Activated gamma-delta T cell (primary cell): ENCODE data around the gene ARFIP1.
"Not testable (repeated sequence)": the region's sequence is repeated elsewhere in the genome, so short reads cannot be mapped to it uniquely, and the experiment has no call there.

Experiments
- DNase-seq: peaks from one replicate; lab custom pipeline; 2025; lab: John Stamatoyannopoulos, UW

The ARFIP1 gene

DNA sequence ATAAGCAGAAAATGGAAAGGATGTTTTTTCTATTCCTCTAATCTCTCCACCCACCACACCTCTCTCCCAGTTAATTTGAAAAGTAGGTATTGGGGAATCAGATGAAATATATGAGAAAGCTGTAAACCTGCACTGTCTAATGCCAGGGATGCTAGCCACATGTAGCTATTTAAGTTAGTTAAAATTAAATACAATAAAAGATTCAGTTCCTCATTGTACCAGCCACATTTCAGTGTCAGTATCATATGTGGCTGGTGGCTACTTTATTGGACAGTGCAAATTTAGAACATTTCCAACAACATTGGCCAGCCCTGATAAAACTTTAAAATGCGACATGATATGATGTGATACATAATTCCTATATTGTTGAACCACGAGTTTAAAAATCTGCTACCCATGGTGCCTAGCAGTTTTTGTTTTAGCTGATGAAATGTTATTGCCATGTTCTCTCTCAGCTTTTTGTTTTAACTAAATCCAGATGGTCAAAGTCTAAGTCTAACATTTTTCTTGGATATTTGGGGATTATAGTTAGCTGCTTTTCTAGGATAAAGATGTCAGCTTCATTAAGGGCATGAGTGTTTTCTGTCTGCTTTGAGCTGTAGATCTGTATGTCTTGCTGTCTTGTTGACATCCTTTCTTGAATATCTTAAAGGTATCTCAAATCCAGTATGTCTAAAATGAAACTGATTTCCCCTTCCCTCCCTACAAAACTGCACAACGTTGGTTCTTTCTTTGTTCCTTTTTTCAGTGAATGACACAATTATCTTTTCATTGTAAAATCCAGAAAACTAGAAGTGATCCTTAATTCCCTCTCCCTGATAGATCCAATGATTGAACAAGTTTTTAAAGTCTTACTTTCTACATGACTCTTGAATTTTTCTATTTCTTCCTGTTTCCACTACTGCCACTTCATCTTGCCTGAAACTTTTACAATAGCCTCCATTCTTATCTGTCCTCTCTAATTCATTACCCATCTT is 6.2 kb downstream of the ARFIP1 start:
- no peak for DNase-seq

GRCh38 chr4:152786627-152787026 is 6.9 kb downstream of the ARFIP1 start:
- DNase-seq, result no peak

DNA sequence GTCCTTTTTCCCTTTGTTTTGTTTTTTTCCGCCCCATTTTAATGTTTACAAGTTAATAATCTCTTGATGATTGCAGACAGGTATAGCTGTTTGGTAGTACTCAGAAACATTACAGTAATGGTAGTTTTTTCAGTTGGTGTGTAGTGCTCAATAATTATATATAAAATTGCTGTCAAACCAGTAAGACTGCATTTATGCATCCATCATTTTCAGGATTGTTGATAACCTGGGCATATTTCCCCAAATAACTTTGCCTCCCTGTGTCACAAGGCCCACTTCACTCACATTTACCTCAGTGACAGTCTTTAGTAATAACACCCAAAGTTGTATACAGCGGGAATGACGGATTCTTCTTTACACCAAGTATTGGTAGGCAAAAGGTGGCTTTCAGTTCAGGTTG is 16.1 kb downstream of the ARFIP1 start:
- no peak for DNase-seq

DNA sequence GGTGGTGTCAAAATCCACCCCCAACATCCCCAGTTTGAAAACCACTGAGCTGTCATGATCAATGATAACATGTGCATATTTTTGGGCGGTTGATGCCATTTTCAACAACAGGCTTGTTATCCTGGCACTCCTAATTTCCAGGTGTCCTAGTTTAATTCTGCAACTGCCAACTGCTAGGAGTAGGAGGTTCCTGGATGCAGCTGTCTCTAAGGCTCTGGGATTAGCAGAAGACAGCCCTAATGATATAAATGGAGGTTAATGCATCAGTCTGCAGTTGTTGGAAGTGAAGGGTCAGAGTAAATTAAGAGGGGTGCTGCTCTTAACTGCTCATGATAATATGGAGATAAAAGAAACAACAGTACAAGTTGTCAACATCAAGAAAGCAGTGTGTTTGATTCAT is 23.8 kb downstream of the ARFIP1 start:
- no peak for DNase-seq

DNA sequence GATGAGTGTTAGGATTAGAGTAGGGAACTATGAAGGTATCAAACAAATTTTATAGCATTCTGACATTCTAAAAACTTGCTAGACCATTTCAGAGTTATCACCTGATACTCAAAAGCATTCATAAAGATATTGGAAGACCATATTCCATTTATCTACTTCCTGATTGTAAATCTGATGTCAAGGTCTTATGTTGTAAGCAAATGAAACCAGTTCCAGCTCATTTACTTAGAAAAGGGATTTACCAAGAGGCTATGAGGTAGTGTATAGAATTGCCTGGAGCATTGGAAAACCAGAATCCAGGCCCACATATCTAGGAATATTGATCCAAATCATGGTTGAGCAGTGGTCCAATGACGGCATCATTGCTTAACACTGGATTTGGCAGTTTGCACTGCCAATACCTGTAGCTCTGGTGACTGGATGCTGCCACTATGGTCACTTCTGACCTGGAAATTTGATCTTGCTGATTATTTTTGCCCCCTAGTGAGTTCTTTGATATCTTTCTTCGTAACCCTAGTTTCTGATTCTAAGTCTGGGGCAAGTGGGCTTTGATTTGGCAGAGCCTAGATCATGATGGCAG is 25.4 kb downstream of the ARFIP1 start:
- DNase-seq, result no peak

- DNase-seq, result no peak
These were observed 26.1 kb downstream of the ARFIP1 start for GRCh38 chr4:152805818-152806217.

DNA sequence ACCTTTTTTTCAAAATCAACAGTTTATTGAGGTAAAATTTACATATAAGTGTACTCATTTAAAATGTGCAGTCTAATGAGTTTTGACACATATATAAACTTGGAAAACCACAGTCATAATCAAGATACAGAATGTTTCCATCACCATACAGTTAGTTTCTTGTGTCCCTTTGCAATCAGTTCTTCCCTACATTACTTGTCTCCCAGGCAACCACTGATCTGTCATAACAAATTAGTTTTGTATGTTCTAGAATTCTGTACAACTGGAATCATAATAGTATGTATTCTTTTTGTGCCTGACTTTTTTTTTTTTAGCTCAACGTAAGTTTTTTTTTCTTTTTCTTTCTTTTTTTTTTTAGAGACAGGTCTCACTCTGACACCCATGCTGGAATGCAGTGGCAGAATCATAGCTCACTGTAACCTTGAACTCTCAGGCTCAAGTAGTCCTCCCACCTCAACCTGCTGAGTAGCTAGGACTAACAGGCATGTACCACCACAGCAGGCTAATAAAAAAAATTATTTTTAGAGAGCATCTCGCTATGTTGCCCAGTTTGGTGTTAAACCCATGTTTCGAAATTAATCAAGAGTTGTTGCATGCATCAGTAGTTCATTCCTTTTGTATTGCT is 26.9 kb downstream of the ARFIP1 start:
- DNase-seq, result no peak

- DNase-seq, result no peak
These were observed 27.6 kb downstream of the ARFIP1 start for GRCh38 chr4:152807294-152807829.

GRCh38 chr4:152808670-152809069 is 28.9 kb downstream of the ARFIP1 start:
- no peak for DNase-seq

- no peak for DNase-seq
These were observed 31.0 kb downstream of the ARFIP1 start for GRCh38 chr4:152810715-152811287.

DNA sequence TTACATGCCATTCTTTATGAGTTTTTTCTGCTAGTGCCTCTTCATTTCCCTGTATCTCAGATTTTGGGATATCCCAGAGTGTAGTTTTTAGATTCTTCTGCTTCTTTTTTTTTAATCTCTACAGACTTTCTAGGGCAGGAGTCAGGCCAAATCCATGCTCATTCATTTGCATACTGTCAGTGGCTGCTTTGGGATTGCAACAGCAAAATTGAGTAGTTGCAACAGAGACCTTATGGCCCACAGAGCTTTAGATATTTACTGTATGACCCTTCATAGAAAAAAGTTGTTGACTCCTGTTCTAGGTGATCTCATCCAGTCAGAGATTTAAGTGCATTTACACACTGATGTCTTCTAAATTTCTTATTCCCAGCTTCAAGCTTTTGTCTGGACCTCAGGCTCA is 35.3 kb downstream of the ARFIP1 start:
- DNase-seq, result no peak

- DNase-seq, result no peak
These were observed 37.6 kb downstream of the ARFIP1 start for GRCh38 chr4:152817331-152817730.

DNA sequence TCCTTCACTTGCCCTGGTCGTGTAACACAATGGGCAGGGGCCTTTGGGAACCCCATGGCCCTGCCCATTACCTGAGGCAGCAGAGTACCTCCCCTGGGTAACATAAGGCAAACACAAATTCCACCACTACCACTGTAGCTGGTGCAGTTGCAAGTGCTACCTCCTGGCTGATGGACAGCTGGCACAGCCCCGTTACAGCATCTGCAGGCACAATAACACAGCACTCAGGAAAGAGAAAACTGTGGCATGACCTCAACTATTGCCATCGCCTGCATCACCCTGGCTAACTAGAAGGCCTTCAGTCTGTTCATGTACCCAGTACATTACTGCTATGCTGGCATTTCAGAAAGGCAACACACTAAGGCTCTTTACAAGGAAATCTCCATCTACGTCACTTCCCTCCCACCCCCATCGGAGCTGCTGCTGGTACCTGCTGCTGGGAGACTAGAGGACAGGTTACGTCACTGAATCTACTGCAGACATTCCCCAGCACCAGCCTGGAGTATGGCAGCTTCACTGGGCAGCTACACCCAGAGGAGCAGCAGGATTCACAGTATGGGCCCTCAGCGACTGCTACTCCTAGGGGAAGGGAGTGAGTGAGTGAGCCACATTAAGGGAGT is 39.4 kb downstream of the ARFIP1 start:
- DNase-seq, result no peak

DNA sequence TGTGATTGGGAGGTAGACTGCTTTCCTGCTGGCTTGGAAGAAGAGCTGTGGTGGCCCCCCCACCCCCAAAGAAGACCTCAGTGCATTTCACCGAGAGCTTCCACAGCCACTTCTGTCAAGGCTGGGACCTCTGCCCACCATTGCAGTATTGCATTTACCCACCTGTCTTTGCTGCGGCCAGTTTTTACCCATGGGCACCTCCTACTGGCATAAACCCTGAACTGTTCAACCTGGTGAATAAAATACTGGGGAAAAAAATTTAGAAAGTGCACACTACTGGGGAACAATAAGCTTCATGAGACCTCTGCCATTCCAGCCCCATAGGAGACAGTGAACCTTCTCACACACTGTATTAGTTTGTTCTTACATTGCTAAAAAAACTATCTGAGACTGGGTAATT is 40.3 kb downstream of the ARFIP1 start:
- no peak for DNase-seq

- DNase-seq, result no peak
These were observed 42.6 kb downstream of the ARFIP1 start for GRCh38 chr4:152822323-152822722.

DNA sequence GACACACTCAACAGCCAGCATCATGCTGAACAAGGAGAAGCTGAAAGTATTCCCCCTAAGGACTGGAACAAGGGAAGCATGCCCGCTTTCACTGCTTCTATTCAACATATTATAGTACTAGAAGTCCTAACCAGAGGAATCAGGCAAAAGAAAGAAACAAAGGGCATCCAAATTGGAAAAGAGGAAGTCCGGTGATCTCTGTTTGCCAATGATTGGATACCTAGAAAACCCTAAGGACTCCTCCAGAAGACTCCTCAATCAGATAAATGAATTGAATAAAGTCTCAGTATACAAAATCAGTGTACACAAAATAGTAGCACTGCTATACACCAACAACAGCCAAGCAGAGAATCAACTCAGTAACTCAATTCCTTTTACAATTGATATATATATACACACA is 44.8 kb downstream of the ARFIP1 start:
- no peak for DNase-seq

DNA sequence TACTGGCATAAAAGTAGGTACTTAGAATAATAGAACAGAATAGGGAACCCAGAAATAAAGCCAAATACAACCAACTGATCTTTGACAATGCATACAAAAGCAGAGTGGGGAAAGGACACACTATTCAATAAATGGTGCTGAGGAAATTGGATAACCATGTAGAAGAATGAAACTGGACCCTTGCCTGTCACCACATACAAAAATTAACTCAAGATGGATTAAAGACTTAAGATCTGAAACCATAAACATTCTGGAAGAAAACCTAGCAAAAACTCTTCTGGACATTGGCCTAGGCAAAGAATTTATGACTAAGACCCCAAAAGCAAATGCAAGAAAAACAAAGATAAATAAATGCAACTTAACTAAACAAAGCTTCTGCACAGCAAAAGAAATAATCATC is 45.6 kb downstream of the ARFIP1 start:
- DNase-seq, result no peak

DNA sequence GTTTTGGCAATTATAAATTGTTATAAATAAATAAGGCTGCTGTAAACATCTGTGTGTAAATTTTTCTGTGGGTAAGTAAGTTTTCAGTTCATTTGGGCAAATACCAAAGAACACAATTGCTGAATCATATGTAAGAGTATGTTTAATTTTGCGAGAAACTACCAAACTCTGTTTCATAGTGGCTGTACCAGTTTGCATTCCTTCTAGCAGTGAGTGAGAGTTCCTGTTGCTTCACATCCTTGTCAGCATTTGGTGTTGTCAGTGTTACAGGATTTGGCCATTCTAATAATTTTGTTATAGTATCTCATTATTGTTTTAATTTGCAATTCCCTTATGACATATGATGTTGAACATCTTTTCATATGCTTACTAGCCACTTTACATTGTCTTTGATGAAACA is 48.4 kb downstream of the ARFIP1 start:
- DNase-seq, result no peak

DNA sequence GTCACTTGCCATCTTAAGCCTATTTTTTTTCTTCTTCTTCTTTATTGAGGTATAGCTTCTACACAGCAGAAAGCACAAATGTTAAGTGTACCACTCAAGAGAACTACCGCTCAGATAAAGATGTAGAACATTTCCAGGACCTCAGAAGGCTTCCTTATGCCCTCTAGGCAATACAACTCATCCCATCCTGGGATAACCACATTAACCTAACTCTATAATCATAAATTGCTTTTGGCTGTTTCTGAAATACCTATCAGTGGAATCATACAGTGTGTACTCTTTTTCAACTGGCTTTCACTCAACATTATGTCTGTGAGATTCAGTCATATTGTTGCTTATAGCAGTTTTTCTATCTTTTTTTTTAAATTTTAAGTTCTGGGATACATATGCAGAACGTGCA is 51.7 kb downstream of the ARFIP1 start:
- no peak for DNase-seq

DNA sequence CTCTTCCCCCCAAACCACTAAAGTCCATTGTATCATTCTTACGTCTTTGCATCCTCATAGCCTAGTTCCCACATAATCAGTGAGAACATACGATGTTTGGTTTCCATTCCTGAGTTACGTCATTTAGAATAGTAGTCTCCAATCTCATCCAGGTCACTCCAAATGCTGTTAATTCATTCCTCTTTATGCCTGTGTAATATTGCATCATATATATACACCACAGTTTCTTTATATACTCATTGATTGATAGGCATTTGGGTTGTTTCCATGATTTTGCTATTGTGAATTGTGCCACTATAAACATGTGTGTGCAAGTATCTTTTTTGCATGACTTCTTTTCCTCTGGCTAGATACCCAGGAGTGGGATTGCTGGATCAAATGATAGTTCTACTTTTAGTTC is 57.2 kb downstream of the ARFIP1 start:
- no peak for DNase-seq

DNA sequence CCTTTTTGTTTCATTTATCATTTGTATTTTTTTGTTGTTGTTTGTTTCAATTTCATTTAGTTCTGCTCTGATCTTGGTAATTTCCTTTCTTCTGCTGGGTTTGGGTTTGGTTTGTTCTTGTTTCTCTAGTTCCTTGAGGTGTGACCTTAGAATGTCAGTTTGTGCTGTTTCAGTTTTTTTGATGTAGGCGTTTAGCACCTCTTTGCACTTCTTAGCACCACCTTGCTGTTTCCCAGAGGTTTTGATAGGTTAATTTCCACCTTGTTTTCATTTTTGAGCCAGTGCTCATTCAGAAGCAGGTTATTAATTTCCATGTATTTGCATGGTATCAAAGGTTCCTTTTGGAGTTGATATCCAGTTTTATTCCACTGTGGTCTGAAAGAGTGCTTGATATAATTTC is 60.0 kb downstream of the ARFIP1 start:
- not testable (repeated sequence) for DNase-seq
